Measurements from ENCODE around the gene FANK1.
"Not testable (repeated sequence)": the region's sequence is repeated elsewhere in the genome, so short reads cannot be mapped to it uniquely, and the experiment has no call there.

GRCh38 chr10:125895130-125896087, 955 bp upstream of the FANK1 start:
- TF ChIP-seq, protein P1, sequence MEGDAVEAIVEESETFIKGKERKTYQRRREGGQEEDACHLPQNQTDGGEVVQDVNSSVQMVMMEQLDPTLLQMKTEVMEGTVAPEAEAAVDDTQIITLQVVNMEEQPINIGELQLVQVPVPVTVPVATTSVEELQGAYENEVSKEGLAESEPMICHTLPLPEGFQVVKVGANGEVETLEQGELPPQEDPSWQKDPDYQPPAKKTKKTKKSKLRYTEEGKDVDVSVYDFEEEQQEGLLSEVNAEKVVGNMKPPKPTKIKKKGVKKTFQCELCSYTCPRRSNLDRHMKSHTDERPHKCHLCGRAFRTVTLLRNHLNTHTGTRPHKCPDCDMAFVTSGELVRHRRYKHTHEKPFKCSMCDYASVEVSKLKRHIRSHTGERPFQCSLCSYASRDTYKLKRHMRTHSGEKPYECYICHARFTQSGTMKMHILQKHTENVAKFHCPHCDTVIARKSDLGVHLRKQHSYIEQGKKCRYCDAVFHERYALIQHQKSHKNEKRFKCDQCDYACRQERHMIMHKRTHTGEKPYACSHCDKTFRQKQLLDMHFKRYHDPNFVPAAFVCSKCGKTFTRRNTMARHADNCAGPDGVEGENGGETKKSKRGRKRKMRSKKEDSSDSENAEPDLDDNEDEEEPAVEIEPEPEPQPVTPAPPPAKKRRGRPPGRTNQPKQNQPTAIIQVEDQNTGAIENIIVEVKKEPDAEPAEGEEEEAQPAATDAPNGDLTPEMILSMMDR (IDR thresholded peaks at IDR 0.05) = not testable (repeated sequence)
- not testable (repeated sequence) for TF ChIP-seq KDM1A (IDR thresholded peaks at IDR 0.05; ENCODE audit: low read depth); POLR2A (IDR thresholded peaks at IDR 0.05; ENCODE audit: low read length); USF2 (IDR thresholded peaks at IDR 0.05); MAFK (IDR thresholded peaks at IDR 0.05; ENCODE audit: partially characterized antibody); TP53 (CRISPR knock-in tag; IDR thresholded peaks at IDR 0.05); EHMT2 (IDR thresholded peaks at IDR 0.05; ENCODE audit: low read depth); POLR2AphosphoS2 (conservative IDR thresholded peaks at IDR 0.05; ENCODE audit: low read length)
- peak; percentile 66 for TF ChIP-seq REST (IDR thresholded peaks at IDR 0.05)
- TF ChIP-seq, protein P2, sequence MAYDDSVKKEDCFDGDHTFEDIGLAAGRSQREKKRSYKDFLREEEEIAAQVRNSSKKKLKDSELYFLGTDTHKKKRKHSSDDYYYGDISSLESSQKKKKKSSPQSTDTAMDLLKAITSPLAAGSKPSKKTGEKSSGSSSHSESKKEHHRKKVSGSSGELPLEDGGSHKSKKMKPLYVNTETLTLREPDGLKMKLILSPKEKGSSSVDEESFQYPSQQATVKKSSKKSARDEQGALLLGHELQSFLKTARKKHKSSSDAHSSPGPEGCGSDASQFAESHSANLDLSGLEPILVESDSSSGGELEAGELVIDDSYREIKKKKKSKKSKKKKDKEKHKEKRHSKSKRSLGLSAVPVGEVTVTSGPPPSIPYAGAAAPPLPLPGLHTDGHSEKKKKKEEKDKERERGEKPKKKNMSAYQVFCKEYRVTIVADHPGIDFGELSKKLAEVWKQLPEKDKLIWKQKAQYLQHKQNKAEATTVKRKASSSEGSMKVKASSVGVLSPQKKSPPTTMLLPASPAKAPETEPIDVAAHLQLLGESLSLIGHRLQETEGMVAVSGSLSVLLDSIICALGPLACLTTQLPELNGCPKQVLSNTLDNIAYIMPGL (CRISPR knock-in tag; IDR thresholded peaks at IDR 0.05; ENCODE audit: borderline replicate concordance) = not testable (repeated sequence)
